Activated CD4-positive, alpha-beta T cell treated with anti-CD3 and anti-CD28 coated beads, Interleukin-2, amount 50 U/mL, for 4 hours (primary cell): ENCODE results near the gene MED25.
A peak's percentile ranks its signal among the peaks of the same experiment; 100 is the strongest.

Experiments
- DNase-seq, 2 experiments: peaks; one replicate each; pipeline ENCODE4 v3.0.0-alpha.2; 2020

The MED25 gene

GRCh38 chr19:49860336-49861102 lies 42.4 kb downstream of the MED25 start:
- no peak for DNase-seq

- no peak for DNase-seq
These were observed 43.0 kb downstream of the MED25 start for GRCh38 chr19:49861107-49861506.

- no peak for DNase-seq
These were observed 43.7 kb downstream of the MED25 start for GRCh38 chr19:49861541-49862378.

GRCh38 chr19:49862391-49863253 lies 44.5 kb downstream of the MED25 start:
- no peak for DNase-seq

- DNase-seq: no peak
These were observed 45.3 kb downstream of the MED25 start for GRCh38 chr19:49863254-49863934.

- DNase-seq: no peak
These were observed 45.8 kb downstream of the MED25 start for GRCh38 chr19:49863935-49864320.

- no peak for DNase-seq
These were observed 46.8 kb downstream of the MED25 start for GRCh38 chr19:49864890-49865289.

- DNase-seq: peak; percentile 79 to 81
These were observed 49.1 kb downstream of the MED25 start, which contains the start of gene PNKP for GRCh38 chr19:49866933-49867782. Gene PNKP, minus strand, starts transcription at chr19:49867576. Its CDS starts 372 bp downstream, at chr19:49867204.

GRCh38 chr19:49869009-49869483 lies 51.0 kb downstream of the MED25 start:
- DNase-seq: no peak

GRCh38 chr19:49869484-49870308 lies 51.6 kb downstream of the MED25 start:
- DNase-seq: peak; percentile 81 to 84

GRCh38 chr19:49870309-49870901 lies 52.3 kb downstream of the MED25 start:
- DNase-seq: no peak

GRCh38 chr19:49871349-49871985 lies 53.4 kb downstream of the MED25 start:
- DNase-seq: no peak

GRCh38 chr19:49872245-49873128 lies 54.4 kb downstream of the MED25 start:
- no peak for DNase-seq

GRCh38 chr19:49873129-49873521 lies 55.0 kb downstream of the MED25 start:
- no peak for DNase-seq

- DNase-seq: no peak
These were observed 55.7 kb downstream of the MED25 start for GRCh38 chr19:49873834-49874233.

GRCh38 chr19:49874503-49875157 lies 56.5 kb downstream of the MED25 start:
- DNase-seq: no peak

GRCh38 chr19:49875177-49875576 lies 57.1 kb downstream of the MED25 start:
- no peak for DNase-seq
